GM21528 (cell line): Measurements from ENCODE around the gene PIKFYVE.

ENCODE experiments used
- ATAC-seq: cut with Tn5 transposase; IDR thresholded peaks from one replicate; pipeline ENCODE4 v1.9.1; 2021; ENCODE audit warnings: mild to moderate bottlenecking, moderate library complexity; ENCODE audit not compliant: unreplicated experiment, low FRiP score

The PIKFYVE gene

DNA sequence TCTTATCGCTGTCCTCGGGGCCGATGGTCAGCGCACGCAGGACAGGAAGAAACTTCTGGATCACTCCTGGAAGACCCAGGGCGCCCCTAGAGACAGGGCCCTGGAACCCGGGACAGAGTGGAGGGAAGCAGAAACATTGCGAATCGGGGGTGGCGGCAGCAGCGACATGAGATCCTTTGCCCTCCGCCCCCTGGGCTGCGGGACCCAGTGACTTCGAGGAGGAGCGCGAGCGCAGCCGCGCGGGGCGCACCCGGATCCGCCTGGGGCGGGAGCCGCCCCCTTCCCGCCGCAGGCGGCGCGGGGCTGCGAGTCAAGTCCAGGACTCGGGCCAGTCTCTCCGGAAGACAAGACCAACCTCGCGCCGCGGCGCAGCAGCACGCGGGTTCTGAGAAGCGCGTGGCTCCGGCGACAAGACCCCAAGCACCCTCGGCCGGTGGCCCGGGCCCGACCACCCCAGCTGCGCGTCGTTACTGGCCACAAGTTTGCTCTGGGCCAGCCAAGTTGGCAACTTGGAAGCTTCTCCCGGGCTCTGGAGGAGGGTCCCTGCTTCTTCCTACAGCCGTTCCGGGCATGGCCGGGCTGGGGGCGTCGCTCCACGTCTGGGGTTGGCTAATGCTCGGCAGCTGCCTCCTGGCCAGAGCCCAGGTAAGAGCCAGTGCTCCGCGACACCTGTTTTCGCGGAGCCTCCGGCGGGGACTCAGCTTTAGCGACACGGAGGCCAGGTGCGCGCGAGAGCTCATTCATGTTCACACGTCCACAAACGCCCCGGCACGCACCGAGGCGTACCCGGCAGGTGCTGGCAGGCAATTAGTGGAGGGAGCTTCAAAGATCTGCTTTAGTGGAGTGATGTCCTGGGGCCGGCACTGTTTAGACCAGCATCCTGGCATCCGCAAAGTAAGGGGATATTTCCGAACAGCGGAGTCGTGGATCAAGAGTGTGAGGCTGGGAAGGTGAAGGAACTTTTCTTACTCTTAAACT is 140.7 kb downstream of the PIKFYVE start, which contains the start of gene PTH2R:
Gene PTH2R (plus strand): TSS at position 319 of the 978 bp plus-strand sequence. CDS start 252 bp downstream, at position 571.
- no peak for ATAC-seq

DNA sequence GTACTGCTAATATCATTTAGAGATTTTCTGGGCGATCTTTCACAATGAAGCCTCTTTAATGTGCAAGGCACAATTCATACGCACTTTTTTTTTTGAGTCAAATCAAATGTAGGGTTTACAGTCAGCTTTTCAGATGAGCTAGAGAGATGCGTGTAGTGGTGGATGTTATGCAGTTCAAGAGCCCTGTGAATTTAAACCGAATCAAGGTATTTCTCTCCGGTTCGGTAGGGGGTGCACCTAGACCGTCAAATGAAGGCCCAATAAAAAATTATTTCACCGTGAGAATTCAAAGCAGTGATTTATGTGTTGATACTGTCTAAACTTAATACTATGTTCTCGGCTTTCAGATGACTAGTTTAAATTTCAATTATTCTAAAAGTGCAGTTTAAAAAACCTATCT is 141.6 kb downstream of the PIKFYVE start:
- ATAC-seq: no peak
